ENCODE results near the gene ROBO1.

ROBO1 gene

DNA sequence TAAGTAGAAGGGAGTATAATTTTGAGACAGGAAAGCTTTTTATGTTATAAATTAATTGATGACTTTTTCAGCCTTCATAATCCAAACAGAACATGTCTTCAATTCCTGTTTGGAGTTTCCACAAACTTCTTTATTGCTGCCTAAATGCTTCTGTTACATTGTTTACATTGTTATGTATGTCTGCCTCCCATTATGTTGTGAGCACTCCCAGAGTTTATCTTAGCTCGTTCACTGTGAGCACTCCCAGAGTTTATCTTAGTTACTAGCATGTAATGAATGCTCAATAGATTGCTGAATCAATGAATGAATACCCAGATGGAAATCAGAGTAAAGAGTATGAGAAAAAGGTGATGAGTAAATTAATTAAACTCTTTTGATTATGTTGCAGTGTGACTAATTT is 1178.0 kb downstream of the ROBO1 start:
- H3K27ac Mint-ChIP-seq: no peak overlapping the region
- ATAC-seq (no peak), DNase-seq (ENCODE audit: low spot score in 2 of 2) (no peak)
- H3K9me3 Mint-ChIP-seq: peaks cover 29% of the 10 kb centered on the region
- H3K4me1 Mint-ChIP-seq: no peaks in the 10 kb centered on the region
- H3K36me3 Mint-ChIP-seq: no peaks in the 10 kb centered on the region
- H3K4me3 Mint-ChIP-seq: no peak overlapping the region

DNA sequence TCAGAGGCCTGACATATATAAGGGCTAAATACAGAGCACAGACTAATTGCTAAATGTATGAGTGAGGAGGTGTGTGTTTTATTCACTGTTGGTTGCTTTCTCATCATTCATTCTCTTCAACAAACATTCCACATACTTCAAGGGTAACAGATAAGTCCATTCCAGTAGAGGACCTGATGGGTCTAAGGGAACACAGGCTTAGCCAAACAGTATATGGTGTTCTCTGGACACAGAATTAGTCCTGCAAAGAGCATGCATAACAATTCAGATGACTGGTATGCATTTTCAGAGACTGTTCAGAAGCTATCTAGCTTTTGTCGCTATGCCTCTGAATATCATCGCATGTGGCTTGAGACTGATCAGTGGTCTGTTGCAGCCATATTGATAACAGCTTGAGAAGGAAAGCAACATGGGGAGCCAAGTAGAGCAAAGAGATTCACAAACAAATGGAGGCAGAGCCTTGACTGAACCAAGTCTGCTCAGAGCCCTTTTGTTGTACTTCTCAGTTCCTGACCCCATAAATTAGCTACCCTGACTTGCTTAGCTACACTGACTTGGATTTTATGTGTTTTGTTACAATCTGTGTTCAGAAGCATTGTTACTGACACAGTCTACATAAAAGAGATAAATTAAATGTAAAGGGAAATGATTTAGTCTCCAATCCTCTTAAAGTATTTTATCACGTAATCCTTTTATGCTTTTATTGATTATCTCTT is 1178.7 kb downstream of the ROBO1 start:
- no peaks in the 10 kb centered on the region for H3K36me3 Mint-ChIP-seq
- no peak overlapping the region for H3K27ac Mint-ChIP-seq
- ATAC-seq: no peak

DNA sequence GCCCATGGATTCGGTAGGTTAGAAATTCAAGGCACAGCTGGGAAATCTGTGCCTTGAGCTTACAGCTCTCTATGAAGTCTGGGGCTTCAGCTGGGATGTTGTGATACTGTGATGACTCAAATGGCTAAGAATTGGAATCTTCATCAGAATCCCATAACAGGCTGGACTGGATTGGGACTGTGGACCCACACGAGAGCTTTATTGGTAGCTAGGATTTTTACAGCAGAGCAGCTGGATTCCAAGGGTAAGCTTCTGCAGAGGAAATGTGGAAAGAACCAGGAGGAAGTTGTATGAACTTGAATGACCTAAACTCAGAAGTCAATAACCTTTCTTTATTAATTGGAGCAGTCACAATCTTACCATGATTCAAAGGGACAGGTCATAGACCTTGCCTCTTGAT is 1187.1 kb downstream of the ROBO1 start:
- no peaks in the 10 kb centered on the region for H3K36me3 Mint-ChIP-seq
- no peak for DNase-seq (ENCODE audit: low spot score in 2 of 2)
- H3K27ac Mint-ChIP-seq: no peak overlapping the region
- H3K4me3 Mint-ChIP-seq: no peak overlapping the region
- H3K9me3 Mint-ChIP-seq: peaks cover 19% of the 10 kb centered on the region
- no peaks in the 10 kb centered on the region for H3K4me1 Mint-ChIP-seq
- no peak for ATAC-seq

More for the DNA sequence above, 1178.7 kb downstream of the ROBO1 start:
- peaks cover 29% of the 10 kb centered on the region for H3K9me3 Mint-ChIP-seq
- no peaks in the 10 kb centered on the region for H3K4me1 Mint-ChIP-seq
- no peak overlapping the region for H3K4me3 Mint-ChIP-seq
- no peak for DNase-seq (ENCODE audit: low spot score in 2 of 2)

DNA sequence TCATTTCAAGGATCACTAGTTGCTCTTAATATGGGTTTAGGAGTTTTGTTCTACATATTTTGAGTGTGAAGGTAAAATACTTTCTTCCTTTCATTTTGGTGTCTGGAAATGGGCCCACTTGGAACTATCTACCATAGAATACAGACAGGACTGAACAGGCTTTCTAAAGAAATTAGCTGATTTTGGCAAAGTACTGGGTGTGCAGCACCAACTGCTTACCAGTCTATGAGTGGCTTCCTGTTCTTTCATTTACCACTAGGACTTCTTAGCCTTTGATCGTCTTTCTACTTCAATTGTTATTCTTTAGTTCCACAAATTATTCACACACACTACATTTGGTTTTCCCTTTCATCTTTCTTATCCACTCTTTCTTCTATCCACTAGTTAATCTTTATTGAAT is 1196.3 kb downstream of the ROBO1 start:
- Mint-ChIP-seq H3K9me3 (peaks cover 22% of the 10 kb centered on the region), H3K36me3 (no peaks in the 10 kb centered on the region), H3K4me3 (no peak overlapping the region), H3K4me1 (no peaks in the 10 kb centered on the region), H3K27ac (no peak overlapping the region)
- DNase-seq (ENCODE audit: low spot score in 2 of 2): no peak
- no peak for ATAC-seq

DNA sequence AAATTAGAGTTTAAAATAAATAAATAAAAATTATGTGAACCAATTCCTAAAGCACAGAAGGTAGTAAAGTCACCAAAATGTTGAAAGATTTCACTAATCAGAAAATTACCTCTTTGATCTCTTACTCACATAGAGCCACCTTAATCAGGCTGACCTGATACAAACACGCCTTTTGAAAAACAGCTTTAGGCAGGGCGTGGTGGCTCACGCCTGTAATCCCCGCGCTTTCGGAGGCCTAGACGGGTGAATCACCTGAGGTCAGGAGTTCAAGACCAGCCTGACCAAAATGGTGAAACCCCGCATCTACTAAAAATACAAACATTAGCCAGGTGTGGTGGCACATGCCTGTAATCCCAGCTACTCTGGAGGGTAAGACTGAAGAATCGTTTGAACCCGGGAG is 1197.3 kb downstream of the ROBO1 start:
- Mint-ChIP-seq H3K9me3 (peaks cover 28% of the 10 kb centered on the region), H3K4me1 (no peaks in the 10 kb centered on the region), H3K4me3 (no peak overlapping the region), H3K27ac (no peak overlapping the region), H3K36me3 (no peaks in the 10 kb centered on the region)
- no peak for DNase-seq (ENCODE audit: low spot score in 2 of 2)
- no peak for ATAC-seq

DNA sequence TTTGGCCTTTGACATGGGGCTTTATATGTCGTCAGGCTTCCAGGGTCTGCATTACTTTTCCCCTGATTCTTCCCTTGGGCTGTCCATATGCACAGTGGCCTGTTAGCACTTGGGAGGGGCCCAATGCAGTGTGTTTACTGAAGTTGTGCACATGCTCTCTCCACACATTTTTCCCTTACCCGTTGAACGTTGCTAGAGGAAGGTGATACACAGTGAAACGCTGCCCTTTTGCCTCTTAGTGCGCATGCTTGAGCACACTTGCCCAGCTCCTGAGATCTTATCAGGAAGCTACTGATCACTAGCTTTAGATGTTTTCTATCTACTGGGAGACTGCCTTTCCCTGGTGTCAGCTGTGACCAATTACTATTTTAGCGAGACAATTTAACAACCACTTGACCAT is 1198.0 kb downstream of the ROBO1 start:
- no peaks in the 10 kb centered on the region for H3K4me1 Mint-ChIP-seq
- no peak overlapping the region for H3K27ac Mint-ChIP-seq
- ATAC-seq (no peak), DNase-seq (ENCODE audit: low spot score in 2 of 2) (no peak)
- H3K36me3 Mint-ChIP-seq: no peaks in the 10 kb centered on the region
- H3K9me3 Mint-ChIP-seq: peaks cover 28% of the 10 kb centered on the region
- no peak overlapping the region for H3K4me3 Mint-ChIP-seq

DNA sequence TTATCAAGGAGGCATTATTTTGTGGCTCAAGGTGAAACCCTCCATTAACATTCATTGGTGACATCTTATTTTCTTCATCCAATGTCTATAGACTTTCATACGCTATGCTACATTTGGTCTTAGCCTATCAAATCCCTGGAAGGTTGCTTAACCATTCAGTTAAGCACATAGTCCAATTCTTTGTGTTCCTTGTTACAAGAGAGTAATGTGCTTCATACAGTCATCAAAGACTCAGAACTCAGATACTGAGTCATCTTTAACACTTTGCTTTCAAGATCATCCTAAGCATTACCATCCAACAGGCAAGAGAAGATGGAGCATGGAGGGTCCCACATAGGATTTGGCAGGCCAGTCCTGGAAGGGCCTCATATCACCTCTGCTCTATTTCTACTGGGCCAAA is 1202.1 kb downstream of the ROBO1 start:
- H3K36me3 Mint-ChIP-seq: no peaks in the 10 kb centered on the region
- H3K27ac Mint-ChIP-seq: no peak overlapping the region
- peaks cover 29% of the 10 kb centered on the region for H3K9me3 Mint-ChIP-seq
- H3K4me1 Mint-ChIP-seq: no peaks in the 10 kb centered on the region
- ATAC-seq: no peak
- H3K4me3 Mint-ChIP-seq: no peak overlapping the region
- no peak for DNase-seq (ENCODE audit: low spot score in 2 of 2)

DNA sequence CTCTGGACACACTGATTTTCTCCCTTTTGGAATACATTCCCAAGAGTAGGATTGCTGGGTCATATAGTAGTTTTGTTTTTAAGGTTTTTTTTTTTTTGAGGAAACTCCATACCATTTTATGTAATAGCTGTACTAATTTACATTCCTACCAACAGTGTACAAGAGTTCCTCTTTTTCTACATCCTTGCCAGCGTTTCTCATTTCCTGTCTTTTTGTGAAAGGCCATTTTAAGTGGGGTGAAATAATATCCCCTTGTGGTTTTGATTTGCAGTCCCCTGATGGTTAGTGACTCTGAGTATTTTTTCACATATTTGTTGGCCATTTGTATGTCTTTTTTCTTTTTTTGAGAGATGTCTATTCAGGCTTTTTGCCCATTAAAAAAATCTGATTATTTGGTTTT is 1205.5 kb downstream of the ROBO1 start:
- Mint-ChIP-seq H3K4me1 (no peaks in the 10 kb centered on the region), H3K9me3 (peaks cover 24% of the 10 kb centered on the region), H3K36me3 (no peaks in the 10 kb centered on the region), H3K27ac (no peak overlapping the region), H3K4me3 (no peak overlapping the region)
- ATAC-seq: no peak
- DNase-seq (ENCODE audit: low spot score in 2 of 2): no peak
